ENCODE data around the gene AFF4.

AFF4 gene

DNA sequence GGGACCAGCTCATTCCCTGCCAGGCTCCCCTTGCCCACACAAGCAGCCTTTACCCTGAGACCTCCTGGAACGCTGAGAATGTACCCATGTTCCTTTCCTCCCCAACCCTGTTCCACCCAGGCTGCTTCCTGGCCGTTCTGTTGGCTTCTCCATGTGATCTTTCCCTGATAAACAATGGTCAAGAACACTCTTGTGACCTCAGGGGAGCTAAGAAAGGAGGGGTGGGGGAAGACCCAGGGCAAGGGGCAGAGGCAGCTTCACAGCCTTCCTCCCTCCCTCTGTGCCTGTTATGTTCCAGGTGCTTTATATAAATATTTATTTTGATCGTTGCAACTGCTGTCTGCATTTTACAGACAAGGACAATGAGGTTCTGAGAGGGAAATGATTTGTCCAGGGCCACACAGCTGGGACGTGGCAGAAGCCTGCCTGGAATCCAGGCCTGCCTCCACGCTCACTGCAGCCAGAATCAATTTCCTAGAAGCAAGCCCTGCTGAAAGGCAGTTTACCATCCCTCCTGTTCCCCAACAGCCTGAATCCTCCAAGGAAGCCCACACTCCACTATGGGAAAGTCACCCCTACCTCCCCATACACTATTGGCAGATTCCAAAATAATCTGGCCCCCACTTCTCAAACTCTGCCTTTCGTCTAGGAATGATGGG, 136.9 kb downstream of the AFF4 start:
- no peak for DNase-seq

DNA sequence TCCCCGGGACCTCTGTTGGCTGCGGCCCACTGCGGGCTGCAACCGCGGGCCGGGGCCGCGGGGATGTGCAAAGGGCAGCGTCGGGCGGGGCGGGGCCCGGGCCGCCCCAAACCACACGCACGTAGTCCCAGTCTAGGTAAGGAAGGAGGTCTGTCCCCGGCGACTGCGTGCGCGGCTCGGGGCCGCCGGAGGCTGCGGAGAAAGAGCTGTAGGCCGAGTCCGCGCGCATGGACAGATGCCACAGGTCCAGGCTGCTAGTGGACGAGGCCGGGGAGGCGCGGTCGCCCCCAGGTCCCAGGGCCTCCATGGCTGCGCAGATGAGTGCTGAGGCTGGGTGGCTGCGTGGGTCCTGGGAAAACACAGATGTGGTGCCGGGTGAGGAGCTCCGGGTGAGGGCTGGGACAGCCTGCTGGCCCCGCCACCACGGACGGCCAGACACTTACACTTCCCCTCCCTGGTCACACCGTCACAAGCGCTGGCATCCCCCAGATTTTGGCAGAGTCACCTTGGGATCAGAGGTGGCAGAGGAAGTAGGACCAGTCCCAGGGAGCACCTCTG, 137.5 kb downstream of the AFF4 start:
- DNase-seq: no peak
